GM23248 (cell line): ENCODE data around the gene ZNF575.

ENCODE experiments used
- EZH2 ChIP-seq: fragments of 200-600 bp; sonication (generic); IDR thresholded peaks from 2 replicates; pipeline ENCODE4 v1.6.1; 2018; ENCODE audit warnings: antibody characterized with exemption, mild to moderate bottlenecking; ENCODE audit not compliant: insufficient read depth, poor library complexity, severe bottlenecking
- EZH2phosphoT487 ChIP-seq: fragments of 200-600 bp; sonication (generic); IDR thresholded peaks from 2 replicates; pipeline ENCODE4 v1.6.1; 2018; ENCODE audit warnings: antibody characterized with exemption, moderate library complexity, mild to moderate bottlenecking, low read depth; ENCODE audit not compliant: insufficient read depth

DNA sequence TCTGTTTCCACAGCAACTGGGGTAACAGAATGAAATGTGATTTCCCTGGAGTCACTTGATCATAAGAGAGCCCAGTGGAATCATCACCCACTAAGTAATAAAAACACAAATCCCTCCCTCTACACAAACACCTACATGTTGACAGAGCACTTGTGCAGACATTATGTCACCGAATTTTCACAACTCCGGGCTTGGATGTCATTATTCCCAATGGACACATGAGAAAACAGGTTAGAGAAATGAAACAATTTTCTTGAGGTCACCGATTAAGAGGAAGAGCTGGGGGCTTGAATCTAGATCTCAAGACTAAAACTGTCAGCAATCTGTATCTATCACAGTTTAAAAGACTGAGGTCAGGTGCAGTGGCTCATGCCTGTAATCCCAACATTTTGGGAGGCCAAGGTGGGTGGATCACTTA lies 39.2 kb downstream of the ZNF575 start:
- TF ChIP-seq EZH2phosphoT487 (no peak), EZH2 (no peak)
